ENCODE measurements around the gene CAMKK1. TPM values are rescaled to one million over a fixed set of nuclear protein-coding genes. Genes with fewer than 3 reads are reported as not detected.

CAMKK1 gene
- total and polyA plus RNA-seq, 9 of the 15 experiments (the other 6 are each of a cell fraction or from before 2014, with no cell fraction given) = 0.34 to 7.5 (median 4.9) TPM

DNA sequence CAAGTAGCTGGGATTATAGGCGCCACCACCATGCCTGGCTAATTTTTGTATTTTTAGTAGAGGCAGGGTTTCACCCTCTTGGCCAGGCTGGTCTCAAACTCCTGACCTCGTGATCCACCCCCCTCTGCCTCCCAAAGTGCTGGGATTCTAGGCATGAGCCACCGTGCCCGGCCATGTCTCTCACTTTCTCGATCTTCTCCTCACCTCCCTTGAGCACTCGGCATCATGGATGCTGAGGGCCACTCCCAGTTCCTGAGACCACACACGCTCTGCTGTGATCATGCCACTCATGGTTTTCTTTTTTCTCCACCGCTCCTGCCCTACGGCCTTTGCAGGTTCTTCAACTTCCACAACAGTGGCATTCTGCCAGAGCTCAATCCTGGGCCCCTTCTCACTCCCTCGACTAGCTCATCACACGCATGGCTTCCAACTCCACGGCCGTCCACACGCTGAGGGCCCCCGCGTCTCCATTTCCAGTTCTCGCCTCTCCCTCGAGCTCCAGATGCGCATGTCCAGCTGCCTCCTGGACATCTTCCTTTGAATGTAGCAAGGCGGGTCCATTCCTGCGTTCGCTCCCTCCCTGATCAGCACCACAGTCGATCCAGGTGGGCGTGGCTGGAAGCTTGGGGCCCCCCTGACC is 41.3 kb downstream of the CAMKK1 start:
- no peak for TF ChIP-seq SMC3 (conservative IDR thresholded peaks at IDR 0.05; ENCODE audit: insufficient read depth, low read depth, low read length)
- TF ChIP-seq NRF1 (conservative IDR thresholded peaks at IDR 0.05 in 1 of 2, IDR thresholded peaks at IDR 0.05 in 1 of 2) = 0 out of 4 replicates have a peak, but pooled peaks of 1 of the 2 experiments have one; percentile 13
- TF ChIP-seq CHD1 (IDR thresholded peaks at IDR 0.05; ENCODE audit: low read length) = no peak
- Histone ChIP-seq H3K9ac (ENCODE audit: insufficient read depth in 1 of 2, low read depth in 2 of 2, low read length in 2 of 2) (no peak overlapping the region), H3K79me2 (ENCODE audit: control insufficient read depth, insufficient read depth, low read length) (no peaks in the 10 kb centered on the region), H3K4me2 (ENCODE audit: insufficient read depth, low read length) (no peak overlapping the region), H2AFZ (ENCODE audit: low read depth, low read length) (no peak overlapping the region), H3K27ac (ENCODE audit: extremely low read depth, low read depth, low read length) (no peak overlapping the region), H3K4me3 (no peak overlapping the region), H3K27me3 (ENCODE audit: control insufficient read depth in 2 of 2, insufficient read depth in 2 of 2, low read length in 2 of 2) (peaks cover 2 to 5% of the 10 kb centered on the region in 2 experiments; a peak in 2 of 5 replicates), H3K36me3 (ENCODE audit: control insufficient read depth, insufficient read depth, low read length) (no peaks in the 10 kb centered on the region), H3K9me1 (ENCODE audit: control insufficient read depth, insufficient read depth, low read length) (no peaks in the 10 kb centered on the region), H3K4me1 (replicated peaks in 1 of 2; ENCODE audit: control insufficient read depth in 2 of 2, insufficient read depth in 2 of 2, low read length in 2 of 2) (peaks cover 0 to 5% of the 10 kb centered on the region in 2 experiments; a peak in 3 of 5 replicates), H3K9me3 (replicated peaks; ENCODE audit: control insufficient read depth, insufficient read depth, low read depth, low read length) (no peaks in the 10 kb centered on the region), H4K20me1 (replicated peaks; ENCODE audit: control insufficient read depth, insufficient read depth, low read length) (no peaks in the 10 kb centered on the region)
- DNase-seq (ENCODE audit: extremely low read depth in 1 of 4, low spot score in 3 of 4) (no peak), FAIRE-seq (no peak), ATAC-seq (no peak)
- in situ Hi-C loops (cut with MboI) = no loop called here
- intact Hi-C loops (cut with micrococcal nuclease) = no loop called here
- no TSS peak for BruUV-seq (replicated peaks)
- CTCF ChIA-PET (ENCODE audit: low intra/inter-chr PET ratio) = no interaction called here
- POLR2A ChIA-PET = no interaction called here
- 31% methylated on average over 15 of the region's 24 CpGs for WGBS (ENCODE audit: insufficient coverage, low coverage, missing lambda C conversion rate)

- H3K4me3 ChIP-seq = no peak overlapping the region
- FAIRE-seq = no peak
- no peak overlapping the region for H3K9ac ChIP-seq (ENCODE audit: insufficient read depth in 1 of 2, low read depth in 2 of 2, low read length in 2 of 2)
- H3K4me1 ChIP-seq (replicated peaks in 1 of 2; ENCODE audit: control insufficient read depth in 2 of 2, insufficient read depth in 2 of 2, low read length in 2 of 2) = peaks cover 2 to 13% of the 10 kb centered on the region in 2 experiments; a peak in 4 of 5 replicates
- no TSS peak for BruUV-seq (replicated peaks)
- intact Hi-C loops (cut with micrococcal nuclease) (loop anchor here (10.0 kb wide), 3 partner anchors 56 to 226 kb away; no protein-coding TSS in a partner anchor), in situ Hi-C loops (cut with MboI) (no loop called here)
- CTCF ChIA-PET (ENCODE audit: low intra/inter-chr PET ratio) = no interaction called here
- H3K36me3 ChIP-seq (ENCODE audit: control insufficient read depth, insufficient read depth, low read length) = peaks cover 14% of the 10 kb centered on the region; the same call in 2 of the 3 replicates
- H3K27ac ChIP-seq (ENCODE audit: extremely low read depth, low read depth, low read length) = no peak overlapping the region
- ATAC-seq = no peak
- POLR2A ChIA-PET = no interaction called here
- H3K9me3 ChIP-seq (replicated peaks; ENCODE audit: control insufficient read depth, insufficient read depth, low read depth, low read length) = no peaks in the 10 kb centered on the region
- H4K20me1 ChIP-seq (replicated peaks; ENCODE audit: control insufficient read depth, insufficient read depth, low read length) = no peaks in the 10 kb centered on the region
- H3K27me3 ChIP-seq (ENCODE audit: control insufficient read depth in 2 of 2, insufficient read depth in 2 of 2, low read length in 2 of 2) = peaks cover 2 to 5% of the 10 kb centered on the region in 2 experiments; a peak in 2 of 5 replicates
- no peaks in the 10 kb centered on the region for H3K9me1 ChIP-seq (ENCODE audit: control insufficient read depth, insufficient read depth, low read length)
- peaks cover 27% of the 10 kb centered on the region for H3K79me2 ChIP-seq (ENCODE audit: control insufficient read depth, insufficient read depth, low read length)
- H2AFZ ChIP-seq (ENCODE audit: low read depth, low read length) = 0 out of 2 replicates have a peak overlapping the region, but pooled peaks have one; percentile 16
- whole genome bisulfite sequencing (ENCODE audit: insufficient coverage, low coverage, missing lambda C conversion rate) = 49% methylated on average over 9 of the region's 9 CpGs
- no peak overlapping the region for H3K4me2 ChIP-seq (ENCODE audit: insufficient read depth, low read length)
- DNase-seq (ENCODE audit: extremely low read depth in 1 of 4, low spot score in 3 of 4) = no peak
- no peak for TF ChIP-seq ZFP30 (CRISPR knock-in tag; IDR thresholded peaks at IDR 0.05; ENCODE audit: borderline replicate concordance)
- no peak for TF ChIP-seq ZNF41 (CRISPR knock-in tag; conservative IDR thresholded peaks at IDR 0.05)
Measured at GRCh38 chr17:3848229-3848835, 44.5 kb downstream of the CAMKK1 start.
